Smooth muscle cell of the umbilical artery (primary cell): Measurements from ENCODE around the gene KHDRBS2. TPM values are rescaled to one million over a fixed set of nuclear protein-coding genes. Genes with fewer than 3 reads are reported as not detected.

ENCODE experiments used
- total RNA-seq: library from RNA; depleted of rRNA; stranded (reverse); fragments of >200 nt; gene quantifications from 2 replicates; pipeline ENCODE4 v1.2.3, GENCODE V29; 2014

The KHDRBS2 gene
- total RNA-seq = not detected in 2 replicates

GRCh38 chr6:62285612-62286469 lies at the start of gene KHDRBS2:
Gene KHDRBS2 (minus strand): TSS chr6:62286225.

